GM12875 (cell line): Measurements from ENCODE around the gene OR6X1.

Experiments
- H3K4me3 ChIP-seq: one replicate; pipeline ENCODE4 v1.5.1; 2011; ENCODE audit warnings: low read depth, low read length, control low read depth
- TF ChIP-seq, protein P1 (sequence below): IDR thresholded peaks from 2 replicates; pipeline ENCODE4 v1.5.1; 2011; ENCODE audit warnings: low read depth, mild to moderate bottlenecking, control low read depth, inconsistent platforms, low read length, moderate library complexity, borderline replicate concordance; ENCODE audit not compliant: insufficient read depth

OR6X1 gene

DNA sequence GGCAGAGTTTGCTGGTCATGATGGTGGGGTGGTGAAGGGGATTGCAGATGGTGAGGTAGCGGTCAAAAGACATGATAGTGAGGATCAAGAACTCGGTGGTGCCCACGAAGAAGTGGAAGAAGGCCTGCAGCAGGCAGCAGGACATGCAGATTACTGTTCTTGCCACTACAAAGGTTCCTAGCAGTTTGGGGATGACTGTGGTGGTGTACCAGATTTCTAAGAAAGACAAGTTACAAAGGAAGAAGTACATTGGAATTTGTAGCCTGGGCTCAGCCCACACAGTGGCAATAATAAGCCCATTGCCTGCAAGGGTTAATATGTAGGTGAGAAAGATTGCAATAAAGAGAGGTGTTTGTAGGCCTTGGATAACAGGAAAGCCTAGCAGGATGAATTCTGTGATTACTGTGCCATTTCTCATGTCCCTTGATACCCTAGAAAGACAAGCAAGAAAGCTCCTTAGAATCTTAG, at the start of gene OR6X1:
Gene OR6X1, minus strand, starts transcription at position 418 of the 468 bp plus-strand sequence. Its CDS starts 0 bp downstream, at position 418.
- no peak within 1 kb of the TSS for H3K4me3 ChIP-seq
- TF ChIP-seq, protein P1, sequence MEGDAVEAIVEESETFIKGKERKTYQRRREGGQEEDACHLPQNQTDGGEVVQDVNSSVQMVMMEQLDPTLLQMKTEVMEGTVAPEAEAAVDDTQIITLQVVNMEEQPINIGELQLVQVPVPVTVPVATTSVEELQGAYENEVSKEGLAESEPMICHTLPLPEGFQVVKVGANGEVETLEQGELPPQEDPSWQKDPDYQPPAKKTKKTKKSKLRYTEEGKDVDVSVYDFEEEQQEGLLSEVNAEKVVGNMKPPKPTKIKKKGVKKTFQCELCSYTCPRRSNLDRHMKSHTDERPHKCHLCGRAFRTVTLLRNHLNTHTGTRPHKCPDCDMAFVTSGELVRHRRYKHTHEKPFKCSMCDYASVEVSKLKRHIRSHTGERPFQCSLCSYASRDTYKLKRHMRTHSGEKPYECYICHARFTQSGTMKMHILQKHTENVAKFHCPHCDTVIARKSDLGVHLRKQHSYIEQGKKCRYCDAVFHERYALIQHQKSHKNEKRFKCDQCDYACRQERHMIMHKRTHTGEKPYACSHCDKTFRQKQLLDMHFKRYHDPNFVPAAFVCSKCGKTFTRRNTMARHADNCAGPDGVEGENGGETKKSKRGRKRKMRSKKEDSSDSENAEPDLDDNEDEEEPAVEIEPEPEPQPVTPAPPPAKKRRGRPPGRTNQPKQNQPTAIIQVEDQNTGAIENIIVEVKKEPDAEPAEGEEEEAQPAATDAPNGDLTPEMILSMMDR = no peak

GRCh38 chr11:123801765-123802164, 47.4 kb upstream of the OR6X1 start:
- no peak overlapping the region for H3K4me3 ChIP-seq
- TF ChIP-seq, protein P1 = no peak

DNA sequence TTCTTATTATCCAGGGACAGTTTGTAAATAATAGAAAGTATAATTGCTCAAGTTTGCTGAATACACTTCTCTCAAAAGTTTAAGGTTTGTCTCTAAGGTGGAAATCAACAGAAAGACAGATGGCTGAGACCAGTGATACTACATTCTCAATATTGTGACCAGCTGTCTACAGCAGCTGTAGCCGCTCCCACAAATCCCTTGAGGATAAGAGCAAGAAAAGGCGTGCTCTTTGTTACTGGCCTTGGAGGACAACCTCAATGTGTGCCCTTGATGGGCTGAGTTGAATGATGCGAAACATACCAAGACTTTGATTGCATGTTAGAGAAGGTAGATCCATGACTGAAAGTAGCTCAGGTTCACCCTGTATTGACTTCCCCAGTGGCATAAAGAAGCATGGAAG, 45.7 kb upstream of the OR6X1 start:
- H3K4me3 ChIP-seq = no peak overlapping the region
- TF ChIP-seq, protein P1 = no peak

DNA sequence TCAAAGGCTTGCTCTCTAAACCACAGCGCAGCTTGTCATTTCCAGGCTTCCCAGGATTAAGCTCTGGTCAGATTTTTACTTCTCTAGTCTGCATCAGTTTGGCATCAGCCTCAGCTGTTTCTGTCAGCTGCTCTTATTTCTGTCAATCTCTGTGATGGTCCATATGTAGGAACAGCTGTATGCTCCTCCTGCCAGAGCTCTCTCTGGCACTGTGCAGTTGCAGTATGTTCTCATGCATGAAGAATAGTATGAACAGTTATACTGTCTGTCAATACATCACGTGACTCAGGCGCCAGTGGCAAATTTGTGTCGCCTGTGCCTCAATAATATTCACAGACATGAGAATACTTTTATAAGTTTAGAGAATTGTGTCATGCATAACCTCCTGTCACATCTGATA, 45.1 kb upstream of the OR6X1 start:
- TF ChIP-seq, protein P1 = no peak

DNA sequence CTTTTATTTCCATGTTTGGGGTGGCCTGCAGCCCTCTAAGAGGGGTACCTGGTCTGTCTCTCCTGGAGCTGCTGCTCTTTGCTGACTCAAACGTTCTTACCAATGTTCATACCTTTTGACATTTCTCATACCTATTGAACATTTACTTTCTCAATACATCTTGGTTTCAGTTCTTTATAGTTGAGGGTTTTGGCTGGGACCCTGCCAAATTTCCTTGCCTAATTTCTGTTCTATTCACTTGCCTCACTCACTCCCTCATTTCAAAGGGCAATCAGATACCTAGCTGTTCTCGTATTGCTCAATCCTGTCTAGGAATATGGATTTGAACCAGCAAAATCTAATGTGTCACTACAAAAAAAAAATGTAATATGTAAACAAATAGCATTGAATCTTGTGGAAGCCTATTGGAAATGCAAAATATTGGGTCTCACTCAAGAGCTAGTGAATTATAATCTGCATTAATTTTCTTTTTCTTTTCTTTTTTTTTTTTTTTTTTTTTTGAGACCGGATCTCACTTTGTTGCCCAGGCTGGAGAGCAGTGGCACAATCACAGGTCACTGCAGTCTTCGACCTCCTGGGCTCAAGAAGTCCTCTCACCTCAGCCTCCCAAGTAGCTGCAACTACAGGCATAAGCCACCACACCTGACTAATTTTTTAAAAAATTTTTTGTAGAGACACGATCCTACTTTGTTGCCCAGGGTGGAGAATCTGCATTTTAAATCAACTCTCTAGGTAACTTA, 44.4 kb upstream of the OR6X1 start:
- TF ChIP-seq, protein P1 = no peak
- H3K4me3 ChIP-seq = no peak overlapping the region

More for the DNA sequence above, 45.1 kb upstream of the OR6X1 start:
- no peak overlapping the region for H3K4me3 ChIP-seq

DNA sequence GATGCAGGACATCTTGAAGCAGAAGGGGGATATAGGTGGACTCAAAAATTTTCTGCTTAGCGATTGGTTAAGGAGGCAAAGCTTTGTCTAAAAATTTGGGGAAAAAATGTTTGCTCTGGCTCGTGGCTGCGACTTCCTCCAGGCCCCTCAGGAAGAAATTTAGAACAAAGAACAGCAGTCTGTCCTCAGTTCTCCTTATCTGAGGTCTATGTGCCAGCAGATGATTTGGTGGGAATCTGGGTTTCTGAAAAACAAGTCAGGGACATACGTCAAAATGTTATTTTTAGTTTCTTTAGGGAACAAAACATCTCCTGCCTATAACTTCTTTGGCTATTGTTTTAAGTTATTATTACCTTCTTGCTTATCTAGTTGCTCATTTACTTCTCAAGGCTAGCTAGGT, 43.8 kb upstream of the OR6X1 start:
- TF ChIP-seq, protein P1 = no peak
- H3K4me3 ChIP-seq = no peak overlapping the region

DNA sequence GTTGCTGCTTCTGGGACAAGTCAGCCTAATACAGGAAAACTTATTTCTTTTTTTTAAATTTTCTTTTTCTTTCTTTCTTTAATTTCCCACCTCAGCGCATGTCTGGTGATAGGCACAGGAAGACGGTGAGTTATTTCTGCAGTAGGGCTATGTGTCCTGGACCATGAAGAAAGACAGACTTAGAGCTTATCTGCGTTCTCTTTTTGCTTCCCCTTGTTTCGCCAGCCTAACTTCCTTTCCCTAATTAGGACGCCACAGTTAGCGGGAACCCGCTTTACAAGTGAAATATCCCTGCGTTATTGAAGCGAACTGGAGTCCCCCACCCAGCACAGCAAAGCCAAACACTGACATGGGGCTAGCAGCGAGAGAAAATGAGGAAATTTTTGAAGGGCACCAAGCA, 43.2 kb upstream of the OR6X1 start:
- H3K4me3 ChIP-seq = no peak overlapping the region
- TF ChIP-seq, protein P1 = no peak
